ENCODE measurements around the gene JADE3.

DNA sequence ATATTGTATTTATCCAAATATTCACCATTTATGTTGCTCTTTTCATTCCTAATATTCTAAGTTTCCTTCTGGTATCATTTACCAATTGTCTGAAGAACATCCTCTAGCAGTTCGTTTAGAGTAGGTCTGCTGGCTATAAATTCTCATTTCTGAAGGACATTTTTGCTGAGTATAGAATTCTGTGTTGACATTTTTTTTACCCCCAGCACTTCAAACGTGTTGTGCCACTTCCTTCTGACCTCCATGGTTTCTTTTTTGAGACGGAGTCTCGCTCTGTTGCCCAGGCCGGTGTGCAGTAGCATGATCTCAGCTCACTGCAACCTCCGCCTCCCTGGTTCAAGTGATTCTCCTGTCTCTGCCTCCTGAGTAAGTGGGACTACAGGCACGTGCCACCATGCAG is 26.4 kb downstream of the JADE3 start:
- no peak for TF ChIP-seq CTCF (IDR thresholded peaks at IDR 0.05 in 4 of 5, conservative IDR thresholded peaks at IDR 0.05 in 1 of 5)
- no peak for TF ChIP-seq POLR2A (IDR thresholded peaks at IDR 0.05)
